ENCODE results near the gene WWC2.

The WWC2 gene

GRCh38 chr4:183096276-183096965, 2.6 kb upstream of the WWC2 start:
- H3F3A ChIP-seq (ENCODE audit: control insufficient read depth, insufficient read depth), result no peaks in the 10 kb centered on the region
- H3K4me2 ChIP-seq (ENCODE audit: low read length), result no peak overlapping the region
- peaks cover 3% of the 10 kb centered on the region; the same call in 1 of the 2 replicates for H3K9me3 ChIP-seq (ENCODE audit: control insufficient read depth, insufficient read depth, low read length)
- H3K36me3 ChIP-seq (ENCODE audit: control insufficient read depth, low read length), result no peaks in the 10 kb centered on the region
- H3K4me1 ChIP-seq (ENCODE audit: control insufficient read depth, low read length), result no peaks in the 10 kb centered on the region
- H3K4me3 ChIP-seq (ENCODE audit: low read length), result no peak overlapping the region
- no peak overlapping the region for H3K27ac ChIP-seq (ENCODE audit: low read depth, low read length)
- H4K20me1 ChIP-seq (ENCODE audit: control insufficient read depth, insufficient read depth, low read depth, low read length), result no peaks in the 10 kb centered on the region
- no peaks in the 10 kb centered on the region for H3K27me3 ChIP-seq (ENCODE audit: control insufficient read depth, low read length)
- TF ChIP-seq EZH2phosphoT487 (IDR thresholded peaks at IDR 0.05; ENCODE audit: borderline replicate concordance, low read length), result no peak
- TF ChIP-seq, protein P1, sequence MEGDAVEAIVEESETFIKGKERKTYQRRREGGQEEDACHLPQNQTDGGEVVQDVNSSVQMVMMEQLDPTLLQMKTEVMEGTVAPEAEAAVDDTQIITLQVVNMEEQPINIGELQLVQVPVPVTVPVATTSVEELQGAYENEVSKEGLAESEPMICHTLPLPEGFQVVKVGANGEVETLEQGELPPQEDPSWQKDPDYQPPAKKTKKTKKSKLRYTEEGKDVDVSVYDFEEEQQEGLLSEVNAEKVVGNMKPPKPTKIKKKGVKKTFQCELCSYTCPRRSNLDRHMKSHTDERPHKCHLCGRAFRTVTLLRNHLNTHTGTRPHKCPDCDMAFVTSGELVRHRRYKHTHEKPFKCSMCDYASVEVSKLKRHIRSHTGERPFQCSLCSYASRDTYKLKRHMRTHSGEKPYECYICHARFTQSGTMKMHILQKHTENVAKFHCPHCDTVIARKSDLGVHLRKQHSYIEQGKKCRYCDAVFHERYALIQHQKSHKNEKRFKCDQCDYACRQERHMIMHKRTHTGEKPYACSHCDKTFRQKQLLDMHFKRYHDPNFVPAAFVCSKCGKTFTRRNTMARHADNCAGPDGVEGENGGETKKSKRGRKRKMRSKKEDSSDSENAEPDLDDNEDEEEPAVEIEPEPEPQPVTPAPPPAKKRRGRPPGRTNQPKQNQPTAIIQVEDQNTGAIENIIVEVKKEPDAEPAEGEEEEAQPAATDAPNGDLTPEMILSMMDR (IDR thresholded peaks at IDR 0.05; ENCODE audit: low read depth, low read length, poor library complexity, severe bottlenecking), result no peak
- H3K79me2 ChIP-seq (ENCODE audit: control insufficient read depth, low read length), result no peaks in the 10 kb centered on the region
- H3K9me2 ChIP-seq (replicated peaks; ENCODE audit: control insufficient read depth, low read length), result no peaks in the 10 kb centered on the region

GRCh38 chr4:183097231-183098018, 1.6 kb upstream of the WWC2 start:
- Histone ChIP-seq H3K4me3 (ENCODE audit: low read length) (no peak overlapping the region), H4K20me1 (ENCODE audit: control insufficient read depth, insufficient read depth, low read depth, low read length) (no peaks in the 10 kb centered on the region), H3K36me3 (ENCODE audit: control insufficient read depth, low read length) (no peaks in the 10 kb centered on the region), H3K27me3 (ENCODE audit: control insufficient read depth, low read length) (no peaks in the 10 kb centered on the region), H3K27ac (ENCODE audit: low read depth, low read length) (no peak overlapping the region), H3K9me2 (replicated peaks; ENCODE audit: control insufficient read depth, low read length) (no peaks in the 10 kb centered on the region), H3K4me2 (ENCODE audit: low read length) (no peak overlapping the region), H3F3A (ENCODE audit: control insufficient read depth, insufficient read depth) (no peaks in the 10 kb centered on the region), H3K9me3 (ENCODE audit: control insufficient read depth, insufficient read depth, low read length) (peaks cover 3% of the 10 kb centered on the region; the same call in 1 of the 2 replicates), H3K4me1 (ENCODE audit: control insufficient read depth, low read length) (no peaks in the 10 kb centered on the region), H3K79me2 (ENCODE audit: control insufficient read depth, low read length) (no peaks in the 10 kb centered on the region)
- TF ChIP-seq, protein P1 (IDR thresholded peaks at IDR 0.05; ENCODE audit: low read depth, low read length, poor library complexity, severe bottlenecking), result no peak
- TF ChIP-seq EZH2phosphoT487 (IDR thresholded peaks at IDR 0.05; ENCODE audit: borderline replicate concordance, low read length), result no peak

DNA sequence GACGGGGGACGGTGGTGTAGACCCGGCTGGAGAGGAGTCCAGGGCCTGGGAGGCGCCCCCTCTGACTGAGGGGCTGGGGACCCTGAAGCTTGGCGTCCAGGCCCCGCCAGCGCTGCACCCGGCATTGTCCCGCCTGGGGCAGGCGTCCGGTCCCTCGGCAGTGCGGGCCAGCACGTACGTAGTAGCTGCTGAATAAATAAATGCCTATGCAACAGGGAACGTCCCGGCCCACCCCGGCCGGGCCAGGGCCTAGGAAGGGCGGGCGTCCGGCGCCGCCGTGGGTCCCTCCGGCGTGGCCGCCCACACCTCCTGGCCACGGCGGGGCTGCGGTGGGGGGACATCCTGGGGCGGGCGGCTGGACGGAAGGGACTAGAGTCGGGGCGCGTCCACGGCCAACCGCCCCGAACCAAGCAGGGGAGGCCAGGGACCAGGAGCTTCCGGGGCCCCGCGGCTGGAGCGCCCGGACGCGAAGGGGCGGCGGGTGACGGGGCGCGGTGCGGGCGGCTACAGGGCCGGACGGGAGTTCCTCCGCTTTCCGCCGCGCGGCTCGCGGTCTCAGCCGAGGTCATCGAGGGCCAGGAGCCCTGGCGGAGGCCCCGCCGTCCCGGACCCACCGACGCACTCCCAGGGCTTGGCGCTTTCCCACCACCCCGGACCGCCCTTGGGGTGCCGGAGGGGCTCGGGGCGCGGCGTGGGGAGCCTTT, 886 bp upstream of the WWC2 start:
- TF ChIP-seq EZH2phosphoT487 (IDR thresholded peaks at IDR 0.05; ENCODE audit: borderline replicate concordance, low read length), result no peak
- TF ChIP-seq, protein P1 (IDR thresholded peaks at IDR 0.05; ENCODE audit: low read depth, low read length, poor library complexity, severe bottlenecking), result no peak
- H3K4me2 ChIP-seq (ENCODE audit: low read length), result no peak overlapping the region

More for the DNA sequence above, 886 bp upstream of the WWC2 start:
- H3K4me1 ChIP-seq (ENCODE audit: control insufficient read depth, low read length), result no peaks in the 10 kb centered on the region
- H3F3A ChIP-seq (ENCODE audit: control insufficient read depth, insufficient read depth), result no peaks in the 10 kb centered on the region
- H3K9me2 ChIP-seq (replicated peaks; ENCODE audit: control insufficient read depth, low read length), result no peaks in the 10 kb centered on the region
- no peaks in the 10 kb centered on the region for H3K79me2 ChIP-seq (ENCODE audit: control insufficient read depth, low read length)
- no peak overlapping the region for H3K4me3 ChIP-seq (ENCODE audit: low read length)
- H3K27ac ChIP-seq (ENCODE audit: low read depth, low read length), result no peak overlapping the region
- H3K9me3 ChIP-seq (ENCODE audit: control insufficient read depth, insufficient read depth, low read length), result peaks cover 3% of the 10 kb centered on the region; the same call in 1 of the 2 replicates
- no peaks in the 10 kb centered on the region for H3K36me3 ChIP-seq (ENCODE audit: control insufficient read depth, low read length)
- no peaks in the 10 kb centered on the region for H3K27me3 ChIP-seq (ENCODE audit: control insufficient read depth, low read length)
- H4K20me1 ChIP-seq (ENCODE audit: control insufficient read depth, insufficient read depth, low read depth, low read length), result no peaks in the 10 kb centered on the region

Data from DOHH2 (cell line).